K562 treated with DMSO at 1 percent for 12 hours (cell line): ENCODE measurements around the gene EIF4E1B. TPM values are rescaled to one million over a fixed set of nuclear protein-coding genes. Genes with fewer than 3 reads are reported as not detected.

ENCODE experiments used
- total RNA-seq: library from RNA; unstranded; fragments of 300-600 nt; gene quantifications from 2 replicates; pipeline ENCODE4 v1.2.3, GENCODE V29; 2022; ENCODE audit not compliant: insufficient read depth

Gene EIF4E1B, protein sequence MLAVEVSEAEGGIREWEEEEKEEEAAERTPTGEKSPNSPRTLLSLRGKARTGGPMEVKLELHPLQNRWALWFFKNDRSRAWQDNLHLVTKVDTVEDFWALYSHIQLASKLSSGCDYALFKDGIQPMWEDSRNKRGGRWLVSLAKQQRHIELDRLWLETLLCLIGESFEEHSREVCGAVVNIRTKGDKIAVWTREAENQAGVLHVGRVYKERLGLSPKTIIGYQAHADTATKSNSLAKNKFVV
- not detected in 2 replicates for total RNA-seq

DNA sequence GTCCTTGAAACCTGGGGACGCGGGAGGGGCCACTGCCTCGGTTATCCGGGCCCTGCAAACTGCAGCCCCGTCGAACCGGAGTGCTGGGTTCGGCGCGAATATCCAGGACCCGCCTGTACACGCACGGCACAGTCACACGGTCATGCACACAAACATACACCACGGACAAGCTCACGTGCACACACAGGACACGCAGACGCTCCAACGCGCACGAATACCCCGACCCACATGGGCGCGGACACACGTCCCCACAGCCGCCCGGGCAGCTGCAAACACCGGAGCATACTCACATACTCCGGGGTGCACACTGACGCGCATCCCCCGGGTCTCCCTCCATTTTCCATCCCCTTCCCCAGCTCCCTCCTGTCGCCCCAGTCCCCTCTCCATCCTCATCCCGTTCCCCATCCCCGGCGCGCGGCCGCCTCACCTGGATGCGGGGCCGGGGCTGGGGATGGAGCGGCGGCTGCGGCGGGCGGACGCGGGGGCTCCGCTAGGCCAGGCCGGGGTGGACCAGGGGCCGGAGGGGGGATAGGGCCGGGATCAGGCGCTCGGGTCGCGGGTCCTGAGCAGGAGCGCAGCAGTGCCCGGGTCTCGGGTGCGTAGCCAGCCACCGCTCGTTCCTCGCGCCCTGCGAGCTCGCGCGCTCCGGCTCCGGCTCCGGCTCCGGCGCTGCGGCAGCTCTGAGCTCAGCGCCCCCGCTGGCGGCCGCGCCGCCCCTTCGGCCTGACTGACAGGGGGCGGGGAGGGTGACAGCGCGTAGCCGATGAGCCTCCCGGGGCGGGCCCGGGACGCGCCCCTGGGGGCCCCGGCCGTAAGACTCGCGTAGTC is at the start of gene EIF4E1B, which contains the start of gene SNCB:
EIF4E1B (plus strand) TSS at position 823 of the 828 bp plus-strand sequence. CDS start 12,113 bp downstream, outside the sequence.
SNCB (minus strand) TSS at position 682 of the 828 bp plus-strand sequence. CDS start 880 bp downstream, outside the sequence.

GRCh38 chr5:176609724-176610434 is 20.6 kb upstream of the EIF4E1B start, which contains the start of gene GPRIN1:
TSS of gene GPRIN1 (minus strand) at chr5:176610156. CDS start at chr5:176599834, 10,322 bp downstream.

GRCh38 chr5:176647030-176647842 is 16.8 kb downstream of the EIF4E1B start, which contains the start of gene TSPAN17:
TSS of gene TSPAN17 (plus strand) at chr5:176647484. CDS start at chr5:176647616, 132 bp downstream.

Other genes with a start within 250 kb of the EIF4E1B start
- gene NOP16, start 242.1 kb upstream of the EIF4E1B start, total RNA-seq = 16.0 and 16.6 TPM in 2 replicates
- 369 and 440 TPM in 2 replicates for gene HIGD2A, start 241.9 kb upstream of the EIF4E1B start, total RNA-seq
- 65.2 and 101 TPM in 2 replicates for gene CLTB, start 214.1 kb upstream of the EIF4E1B start, total RNA-seq
- 12.3 and 34.1 TPM in 2 replicates for gene FAF2, start 182.3 kb upstream of the EIF4E1B start, total RNA-seq
- gene RNF44, start 93.3 kb upstream of the EIF4E1B start, total RNA-seq = 13.1 and 40.1 TPM in 2 replicates
- not detected in 2 replicates for gene CDHR2, start 81.3 kb upstream of the EIF4E1B start, total RNA-seq
- 6.2 and 6.3 TPM in 2 replicates for gene GPRIN1, start 20.5 kb upstream of the EIF4E1B start, total RNA-seq
- not detected in 2 replicates for gene SNCB, start 141 bp upstream of the EIF4E1B start, total RNA-seq
- gene TSPAN17, start 16.8 kb downstream of the EIF4E1B start, total RNA-seq = 39.6 and 66.1 TPM in 2 replicates
- not detected in 2 replicates for gene UNC5A, start 179.9 kb downstream of the EIF4E1B start, total RNA-seq